DOHH2 (cell line): ENCODE measurements around the gene SNX5.

Experiments
- CTCF ChIP-seq: fragments of 200-600 bp; sonication (generic); IDR thresholded peaks from one replicate; pipeline ENCODE4 v1.5.1; 2014; ENCODE audit warnings: antibody characterized with exemption, mild to moderate bottlenecking, low read depth, low read length; ENCODE audit not compliant: poor library complexity, severe bottlenecking
- EZH2phosphoT487 ChIP-seq: fragments of 200-600 bp; sonication (generic); IDR thresholded peaks from 2 replicates; pipeline ENCODE4 v1.6.1; 2017; ENCODE audit warnings: borderline replicate concordance, mild to moderate bottlenecking, antibody characterized with exemption, low read length, moderate library complexity, mixed read lengths

GRCh38 chr20:17967521-17968365, 851 bp downstream of the SNX5 start:
- TF ChIP-seq CTCF (no peak), EZH2phosphoT487 (no peak)
